Measurements from ENCODE around the gene ICE2.

Gene ICE2

GRCh38 chr15:60519218-60519617 lies 40.3 kb upstream of the ICE2 start:
- Histone ChIP-seq H3K9ac (ENCODE audit: low read length in 5 of 5) (peak overlapping the region in 1 of 5 donors; percentile 42), H3K27me3 (ENCODE audit: control insufficient read depth in 5 of 5, insufficient read depth in 4 of 5, low read length in 5 of 5) (no peaks in the 10 kb centered on the region), H3K27ac (ENCODE audit: low read depth, low read length) (no peak overlapping the region)

GRCh38 chr15:60518511-60518910 lies 39.6 kb upstream of the ICE2 start:
- Histone ChIP-seq H3K9me3 (ENCODE audit: control insufficient read depth in 5 of 5, low read length in 5 of 5) (no peaks in the 10 kb centered on the region), H3K27ac (ENCODE audit: low read depth, low read length) (no peak overlapping the region), H3K27me3 (ENCODE audit: control insufficient read depth in 5 of 5, insufficient read depth in 4 of 5, low read length in 5 of 5) (no peaks in the 10 kb centered on the region), H3K4me3 (ENCODE audit: low read depth in 1 of 5, low read length in 5 of 5) (no peak overlapping the region), H3K9ac (ENCODE audit: low read length in 5 of 5) (no peak overlapping the region), H3K4me1 (ENCODE audit: control insufficient read depth in 5 of 5, insufficient read depth in 5 of 5, low read length in 5 of 5) (no peaks in the 10 kb centered on the region), H3K36me3 (ENCODE audit: control insufficient read depth in 5 of 5, insufficient read depth in 5 of 5, low read length in 5 of 5) (peaks cover 5 to 12% (median 10%) of the 10 kb centered on the region in 5 donors)

More at GRCh38 chr15:60519218-60519617, 40.3 kb upstream of the ICE2 start:
- Histone ChIP-seq H3K4me1 (ENCODE audit: control insufficient read depth in 5 of 5, insufficient read depth in 5 of 5, low read length in 5 of 5) (no peaks in the 10 kb centered on the region), H3K4me3 (ENCODE audit: low read depth in 1 of 5, low read length in 5 of 5) (no peak overlapping the region), H3K36me3 (ENCODE audit: control insufficient read depth in 5 of 5, insufficient read depth in 5 of 5, low read length in 5 of 5) (peaks cover 0 to 6% (median 4%) of the 10 kb centered on the region in 5 donors), H3K9me3 (ENCODE audit: control insufficient read depth in 5 of 5, low read length in 5 of 5) (no peaks in the 10 kb centered on the region)

- H3K36me3 ChIP-seq (ENCODE audit: control insufficient read depth in 5 of 5, insufficient read depth in 5 of 5, low read length in 5 of 5): peaks cover 9 to 32% (median 23%) of the 10 kb centered on the region in 5 donors
- H3K4me3 ChIP-seq (ENCODE audit: low read depth in 1 of 5, low read length in 5 of 5): no peak overlapping the region
- no peak overlapping the region for H3K9ac ChIP-seq (ENCODE audit: low read length in 5 of 5)
- no peaks in the 10 kb centered on the region for H3K27me3 ChIP-seq (ENCODE audit: control insufficient read depth in 5 of 5, insufficient read depth in 4 of 5, low read length in 5 of 5)
- no peaks in the 10 kb centered on the region for H3K9me3 ChIP-seq (ENCODE audit: control insufficient read depth in 5 of 5, low read length in 5 of 5)
- H3K27ac ChIP-seq (ENCODE audit: low read depth, low read length): no peak overlapping the region
- peaks cover 0 to 2% (median 0%) of the 10 kb centered on the region in 5 donors for H3K4me1 ChIP-seq (ENCODE audit: control insufficient read depth in 5 of 5, insufficient read depth in 5 of 5, low read length in 5 of 5)
Measured at GRCh38 chr15:60514261-60514881, 35.4 kb upstream of the ICE2 start.

GRCh38 chr15:60513676-60514075 lies 34.7 kb upstream of the ICE2 start:
- H3K27ac ChIP-seq (ENCODE audit: low read depth, low read length): no peak overlapping the region
- no peak overlapping the region for H3K4me3 ChIP-seq (ENCODE audit: low read depth in 1 of 5, low read length in 5 of 5)
- H3K27me3 ChIP-seq (ENCODE audit: control insufficient read depth in 5 of 5, insufficient read depth in 4 of 5, low read length in 5 of 5): no peaks in the 10 kb centered on the region
- peaks cover 0 to 2% (median 0%) of the 10 kb centered on the region in 5 donors for H3K4me1 ChIP-seq (ENCODE audit: control insufficient read depth in 5 of 5, insufficient read depth in 5 of 5, low read length in 5 of 5)
- H3K9me3 ChIP-seq (ENCODE audit: control insufficient read depth in 5 of 5, low read length in 5 of 5): no peaks in the 10 kb centered on the region
- H3K36me3 ChIP-seq (ENCODE audit: control insufficient read depth in 5 of 5, insufficient read depth in 5 of 5, low read length in 5 of 5): peaks cover 9 to 32% (median 23%) of the 10 kb centered on the region in 5 donors
- no peak overlapping the region for H3K9ac ChIP-seq (ENCODE audit: low read length in 5 of 5)

- Histone ChIP-seq H3K27me3 (ENCODE audit: control insufficient read depth in 5 of 5, insufficient read depth in 4 of 5, low read length in 5 of 5) (no peaks in the 10 kb centered on the region), H3K27ac (ENCODE audit: low read depth, low read length) (no peak overlapping the region), H3K4me3 (ENCODE audit: low read depth in 1 of 5, low read length in 5 of 5) (no peak overlapping the region), H3K9ac (ENCODE audit: low read length in 5 of 5) (no peak overlapping the region), H3K4me1 (ENCODE audit: control insufficient read depth in 5 of 5, insufficient read depth in 5 of 5, low read length in 5 of 5) (peaks cover 0 to 4% (median 3%) of the 10 kb centered on the region in 5 donors), H3K9me3 (ENCODE audit: control insufficient read depth in 5 of 5, low read length in 5 of 5) (no peaks in the 10 kb centered on the region), H3K36me3 (ENCODE audit: control insufficient read depth in 5 of 5, insufficient read depth in 5 of 5, low read length in 5 of 5) (peaks cover 9 to 30% (median 23%) of the 10 kb centered on the region in 5 donors)
Measured at GRCh38 chr15:60512937-60513336, 34.0 kb upstream of the ICE2 start.

GRCh38 chr15:60511351-60512031 lies 32.5 kb upstream of the ICE2 start:
- Histone ChIP-seq H3K4me1 (ENCODE audit: control insufficient read depth in 5 of 5, insufficient read depth in 5 of 5, low read length in 5 of 5) (peaks cover 0 to 8% (median 4%) of the 10 kb centered on the region in 5 donors), H3K4me3 (ENCODE audit: low read depth in 1 of 5, low read length in 5 of 5) (no peak overlapping the region), H3K9me3 (ENCODE audit: control insufficient read depth in 5 of 5, low read length in 5 of 5) (no peaks in the 10 kb centered on the region), H3K27me3 (ENCODE audit: control insufficient read depth in 5 of 5, insufficient read depth in 4 of 5, low read length in 5 of 5) (no peaks in the 10 kb centered on the region), H3K27ac (ENCODE audit: low read depth, low read length) (no peak overlapping the region), H3K9ac (ENCODE audit: low read length in 5 of 5) (no peak overlapping the region), H3K36me3 (ENCODE audit: control insufficient read depth in 5 of 5, insufficient read depth in 5 of 5, low read length in 5 of 5) (peaks cover 9 to 30% (median 23%) of the 10 kb centered on the region in 5 donors)

GRCh38 chr15:60510006-60510405 lies 31.1 kb upstream of the ICE2 start:
- Histone ChIP-seq H3K36me3 (ENCODE audit: control insufficient read depth in 5 of 5, insufficient read depth in 5 of 5, low read length in 5 of 5) (peaks cover 9 to 30% (median 23%) of the 10 kb centered on the region in 5 donors), H3K4me3 (ENCODE audit: low read depth in 1 of 5, low read length in 5 of 5) (no peak overlapping the region), H3K27me3 (ENCODE audit: control insufficient read depth in 5 of 5, insufficient read depth in 4 of 5, low read length in 5 of 5) (no peaks in the 10 kb centered on the region), H3K9ac (ENCODE audit: low read length in 5 of 5) (no peak overlapping the region), H3K9me3 (ENCODE audit: control insufficient read depth in 5 of 5, low read length in 5 of 5) (no peaks in the 10 kb centered on the region), H3K27ac (ENCODE audit: low read depth, low read length) (no peak overlapping the region), H3K4me1 (ENCODE audit: control insufficient read depth in 5 of 5, insufficient read depth in 5 of 5, low read length in 5 of 5) (peaks cover 0 to 8% (median 4%) of the 10 kb centered on the region in 5 donors)

- H3K27me3 ChIP-seq (ENCODE audit: control insufficient read depth in 5 of 5, insufficient read depth in 4 of 5, low read length in 5 of 5): no peaks in the 10 kb centered on the region
- peaks cover 9 to 31% (median 23%) of the 10 kb centered on the region in 5 donors for H3K36me3 ChIP-seq (ENCODE audit: control insufficient read depth in 5 of 5, insufficient read depth in 5 of 5, low read length in 5 of 5)
- no peaks in the 10 kb centered on the region for H3K9me3 ChIP-seq (ENCODE audit: control insufficient read depth in 5 of 5, low read length in 5 of 5)
- H3K4me1 ChIP-seq (ENCODE audit: control insufficient read depth in 5 of 5, insufficient read depth in 5 of 5, low read length in 5 of 5): peaks cover 0 to 8% (median 4%) of the 10 kb centered on the region in 5 donors
- H3K27ac ChIP-seq (ENCODE audit: low read depth, low read length): no peak overlapping the region
- H3K9ac ChIP-seq (ENCODE audit: low read length in 5 of 5): no peak overlapping the region
- no peak overlapping the region for H3K4me3 ChIP-seq (ENCODE audit: low read depth in 1 of 5, low read length in 5 of 5)
Measured at GRCh38 chr15:60509470-60509869, 30.5 kb upstream of the ICE2 start.

- Histone ChIP-seq H3K4me3 (ENCODE audit: low read depth in 1 of 5, low read length in 5 of 5) (no peak overlapping the region), H3K9ac (ENCODE audit: low read length in 5 of 5) (no peak overlapping the region), H3K36me3 (ENCODE audit: control insufficient read depth in 5 of 5, insufficient read depth in 5 of 5, low read length in 5 of 5) (peaks cover 4 to 24% (median 18%) of the 10 kb centered on the region in 5 donors), H3K27me3 (ENCODE audit: control insufficient read depth in 5 of 5, insufficient read depth in 4 of 5, low read length in 5 of 5) (no peaks in the 10 kb centered on the region), H3K4me1 (ENCODE audit: control insufficient read depth in 5 of 5, insufficient read depth in 5 of 5, low read length in 5 of 5) (peaks cover 0 to 8% (median 4%) of the 10 kb centered on the region in 5 donors), H3K9me3 (ENCODE audit: control insufficient read depth in 5 of 5, low read length in 5 of 5) (no peaks in the 10 kb centered on the region), H3K27ac (ENCODE audit: low read depth, low read length) (no peak overlapping the region)
Measured at GRCh38 chr15:60508442-60508841, 29.5 kb upstream of the ICE2 start.
